ENCODE data around the gene RNPEPL1. TPM values are rescaled to one million over a fixed set of nuclear protein-coding genes. Genes with fewer than 3 reads are reported as not detected.

RNPEPL1 gene
- total RNA-seq, 1 donor from 2014 or later, result 89.5 TPM

DNA sequence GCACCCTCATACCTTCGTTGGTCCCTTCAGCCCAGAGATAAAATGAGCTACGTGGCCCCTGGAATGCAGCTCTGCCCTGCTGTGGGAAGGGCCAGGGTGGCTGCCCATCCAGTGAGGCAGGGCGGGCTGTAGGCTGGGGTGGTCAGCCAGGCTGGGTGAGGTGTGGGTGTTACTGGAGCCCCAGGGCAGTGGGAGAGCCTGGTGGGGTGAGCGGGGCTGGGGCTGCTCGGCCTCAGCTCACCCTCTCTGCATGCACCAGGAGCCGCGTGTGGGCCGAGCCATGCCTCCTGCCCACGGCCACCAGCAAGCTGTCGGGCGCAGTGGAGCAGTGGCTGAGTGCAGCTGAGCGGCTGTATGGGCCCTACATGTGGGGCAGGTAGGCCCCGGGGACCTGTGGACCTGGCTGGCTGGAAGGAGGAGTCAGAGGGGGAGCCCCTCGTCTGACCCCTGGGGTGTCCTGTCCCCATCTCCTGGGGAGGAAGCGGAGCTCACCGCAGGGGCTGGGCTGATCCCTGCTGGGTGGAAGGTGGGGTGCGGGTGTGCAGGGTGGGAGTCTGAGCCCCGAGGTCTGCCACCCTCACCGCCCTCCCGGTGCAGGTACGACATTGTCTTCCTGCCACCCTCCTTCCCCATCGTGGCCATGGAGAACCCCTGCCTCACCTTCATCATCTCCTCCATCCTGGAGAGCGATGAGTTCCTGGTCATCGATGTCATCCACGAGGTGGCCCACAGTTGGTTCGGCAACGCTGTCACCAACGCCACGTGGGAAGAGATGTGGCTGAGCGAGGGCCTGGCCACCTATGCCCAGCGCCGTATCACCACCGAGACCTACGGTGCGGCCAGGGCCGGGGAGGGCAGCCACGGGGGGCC is 5.5 kb downstream of the RNPEPL1 start:
- no peak for ATAC-seq (ENCODE audit: poor library complexity)
- intact Hi-C loops (cut with DNase I), result no loop called here
- DNase-seq, result peak; percentile 43

DNA sequence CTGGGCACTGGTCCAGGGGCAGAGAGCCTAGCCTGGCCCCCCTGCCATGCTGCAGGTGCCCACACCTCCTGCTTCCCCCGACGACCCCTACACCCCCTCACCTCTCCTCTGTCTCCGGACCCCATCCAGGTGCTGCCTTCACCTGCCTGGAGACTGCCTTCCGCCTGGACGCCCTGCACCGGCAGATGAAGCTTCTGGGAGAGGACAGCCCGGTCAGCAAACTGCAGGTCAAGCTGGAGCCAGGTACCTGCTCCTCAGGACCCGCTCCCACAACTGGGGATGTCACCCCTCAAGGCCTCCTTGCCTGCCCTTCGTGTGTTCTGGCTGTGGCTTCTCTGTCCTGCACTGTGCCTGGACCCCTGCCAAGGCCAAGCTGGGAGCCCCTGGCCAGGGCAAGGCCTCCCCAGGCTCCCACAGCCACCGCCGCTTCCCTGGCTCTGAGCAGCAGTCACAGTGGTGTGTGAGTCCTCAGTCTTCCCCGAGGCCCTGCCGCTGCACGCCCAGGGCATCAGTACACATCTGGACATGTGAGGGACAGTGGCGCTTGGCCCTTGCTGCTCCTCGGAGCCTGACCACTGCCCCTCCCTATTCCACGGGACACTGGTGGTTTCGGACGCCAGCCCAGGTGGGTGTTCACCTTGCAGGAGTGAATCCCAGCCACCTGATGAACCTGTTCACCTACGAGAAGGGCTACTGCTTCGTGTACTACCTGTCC is 6.3 kb downstream of the RNPEPL1 start:
- ATAC-seq (ENCODE audit: poor library complexity) (no peak), DNase-seq (peak; percentile 46)
- intact Hi-C loops (cut with DNase I), result no loop called here

DNA sequence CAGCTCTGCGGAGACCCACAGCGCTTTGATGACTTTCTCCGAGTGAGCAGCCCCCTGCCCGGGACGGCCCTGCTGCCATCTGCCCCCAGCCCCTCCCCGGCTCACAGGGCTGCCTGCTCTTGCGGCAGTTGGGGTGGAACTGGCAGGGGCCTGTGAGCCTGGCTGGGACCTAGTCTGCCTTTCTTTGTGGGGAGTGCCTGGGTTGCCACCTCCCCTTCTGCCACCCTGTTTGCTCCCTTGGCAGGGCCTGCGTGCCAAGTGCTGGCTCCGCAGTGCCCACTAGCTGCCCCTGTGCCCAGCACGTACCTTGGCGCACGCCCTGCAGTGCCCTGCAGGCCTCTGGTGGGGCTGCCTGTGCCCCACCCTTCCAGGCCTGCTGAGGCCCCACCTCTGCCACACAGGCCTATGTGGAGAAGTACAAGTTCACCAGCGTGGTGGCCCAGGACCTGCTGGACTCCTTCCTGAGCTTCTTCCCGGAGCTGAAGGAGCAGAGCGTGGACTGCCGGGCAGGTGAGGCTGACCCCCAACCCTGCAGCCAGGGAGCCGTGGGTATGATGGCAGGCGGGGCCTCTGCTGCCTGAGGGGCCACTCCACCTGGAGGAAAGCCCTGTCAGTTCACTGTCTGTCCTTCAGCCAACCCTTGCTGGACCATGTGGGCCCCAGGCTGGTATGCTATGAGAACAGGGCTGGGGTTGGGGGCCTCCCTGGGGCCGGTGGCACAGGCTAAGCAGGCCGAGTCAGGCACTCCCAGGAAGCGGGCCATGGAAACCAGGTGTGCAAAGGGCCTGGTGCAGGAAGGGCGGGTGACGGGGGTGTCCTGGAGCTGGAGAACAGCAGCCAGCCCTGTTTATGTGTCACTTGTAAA is 7.0 kb downstream of the RNPEPL1 start:
- DNase-seq, result peak; percentile 22
- ATAC-seq (ENCODE audit: poor library complexity), result no peak
- intact Hi-C loops (cut with DNase I), result no loop called here

DNA sequence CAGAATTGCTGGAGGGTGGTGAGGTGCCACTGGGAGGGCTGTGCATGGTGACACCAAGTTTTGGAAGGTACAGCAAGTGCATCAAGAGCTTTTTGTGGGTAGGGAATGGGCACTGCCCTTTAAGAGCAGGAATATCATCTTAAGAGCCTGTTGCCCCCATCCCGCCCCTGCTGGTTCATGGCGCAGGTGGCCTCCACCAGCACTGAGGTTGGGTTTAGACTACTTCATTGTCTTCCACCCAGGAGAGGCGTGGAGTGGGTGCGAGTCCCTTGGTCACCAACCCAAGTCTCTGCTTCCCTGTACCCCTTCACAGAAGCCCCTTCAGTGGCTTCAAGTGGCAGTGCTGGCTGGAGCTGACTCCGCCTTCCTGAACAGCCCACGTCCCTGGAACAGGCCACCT is 7.8 kb downstream of the RNPEPL1 start:
- intact Hi-C loops (cut with DNase I), result no loop called here
- DNase-seq (no peak), ATAC-seq (ENCODE audit: poor library complexity) (no peak)

DNA sequence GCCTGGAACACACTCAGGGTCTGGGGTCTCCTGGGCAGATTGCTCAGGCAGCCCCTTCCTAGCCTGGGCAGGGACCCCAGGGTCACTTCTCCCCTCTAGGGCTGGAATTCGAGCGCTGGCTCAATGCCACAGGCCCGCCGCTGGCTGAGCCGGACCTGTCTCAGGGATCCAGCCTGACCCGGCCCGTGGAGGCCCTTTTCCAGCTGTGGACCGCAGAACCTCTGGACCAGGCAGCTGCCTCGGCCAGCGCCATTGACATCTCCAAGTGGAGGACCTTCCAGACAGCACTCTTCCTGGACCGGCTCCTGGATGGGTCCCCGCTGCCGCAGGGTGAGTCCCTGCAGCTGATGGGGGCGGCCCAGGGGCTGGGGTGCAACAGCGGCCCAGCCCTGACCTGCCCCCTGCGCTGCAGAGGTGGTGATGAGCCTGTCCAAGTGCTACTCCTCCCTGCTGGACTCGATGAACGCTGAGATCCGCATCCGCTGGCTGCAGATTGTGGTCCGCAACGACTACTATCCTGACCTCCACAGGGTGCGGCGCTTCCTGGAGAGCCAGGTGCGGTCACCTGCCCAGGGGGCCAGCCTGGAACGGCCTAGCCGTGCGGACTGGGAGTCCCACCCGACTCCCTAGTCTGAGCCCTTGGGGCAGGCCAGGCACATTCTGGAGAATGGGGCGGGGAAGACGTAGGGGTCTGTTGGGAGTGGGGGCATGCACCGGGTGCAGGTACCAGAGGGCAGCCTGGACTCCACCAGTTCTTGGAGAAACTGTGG is 8.3 kb downstream of the RNPEPL1 start:
- ATAC-seq (ENCODE audit: poor library complexity) (no peak), DNase-seq (peak; percentile 40)
- intact Hi-C loops (cut with DNase I), result no loop called here

DNA sequence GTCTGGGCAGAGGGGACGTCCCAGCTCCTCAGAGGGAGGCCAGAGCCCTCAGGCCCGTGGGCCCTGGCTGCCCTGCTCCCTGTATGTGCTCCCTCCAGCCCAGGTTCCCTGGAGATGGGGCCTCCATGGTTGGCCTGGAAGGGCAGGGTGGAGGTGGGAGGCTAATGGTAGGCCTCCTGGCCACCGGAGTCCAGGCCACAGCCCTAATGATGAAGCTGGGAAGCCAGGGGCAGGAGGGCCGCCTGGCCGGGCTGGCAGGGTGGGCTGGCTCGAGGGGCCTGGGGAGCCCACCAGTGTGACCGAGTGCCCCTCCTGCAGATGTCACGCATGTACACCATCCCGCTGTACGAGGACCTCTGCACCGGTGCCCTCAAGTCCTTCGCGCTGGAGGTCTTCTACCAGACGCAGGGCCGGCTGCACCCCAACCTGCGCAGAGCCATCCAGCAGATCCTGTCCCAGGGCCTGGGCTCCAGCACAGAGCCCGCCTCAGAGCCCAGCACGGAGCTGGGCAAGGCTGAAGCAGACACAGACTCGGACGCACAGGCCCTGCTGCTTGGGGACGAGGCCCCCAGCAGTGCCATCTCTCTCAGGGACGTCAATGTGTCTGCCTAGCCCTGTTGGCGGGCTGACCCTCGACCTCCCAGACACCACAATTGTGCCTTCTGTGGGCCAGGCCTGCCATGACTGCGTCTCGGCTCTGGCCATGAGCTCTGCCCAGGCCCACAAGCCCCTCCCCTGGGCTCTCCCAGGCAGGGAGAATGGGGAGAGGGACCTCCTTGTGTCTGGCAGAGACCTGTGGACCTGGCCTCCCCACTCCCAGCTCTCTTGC is 9.2 kb downstream of the RNPEPL1 start:
- intact Hi-C loops (cut with DNase I), result no loop called here
- DNase-seq (no peak), ATAC-seq (ENCODE audit: poor library complexity) (no peak)

DNA sequence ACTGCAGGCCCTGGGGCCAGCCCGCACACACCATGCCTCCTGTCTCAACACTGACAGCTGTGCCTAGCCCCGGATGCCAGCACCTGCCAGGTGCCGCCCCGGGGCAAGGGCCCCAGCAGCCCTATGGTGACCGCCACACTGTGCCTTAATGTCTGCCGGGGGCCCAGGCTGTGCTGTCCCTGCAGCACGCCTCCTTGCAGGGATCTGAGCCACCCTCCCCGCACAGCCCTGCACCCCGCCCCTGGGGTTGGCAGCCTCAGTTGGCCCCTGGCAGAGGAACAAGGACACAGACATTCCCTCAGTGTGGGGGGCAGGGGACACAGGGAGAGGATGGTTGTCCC is 9.8 kb downstream of the RNPEPL1 start:
- ATAC-seq (ENCODE audit: poor library complexity) (peak; percentile 12), DNase-seq (no peak)
- intact Hi-C loops (cut with DNase I), result no loop called here

DNA sequence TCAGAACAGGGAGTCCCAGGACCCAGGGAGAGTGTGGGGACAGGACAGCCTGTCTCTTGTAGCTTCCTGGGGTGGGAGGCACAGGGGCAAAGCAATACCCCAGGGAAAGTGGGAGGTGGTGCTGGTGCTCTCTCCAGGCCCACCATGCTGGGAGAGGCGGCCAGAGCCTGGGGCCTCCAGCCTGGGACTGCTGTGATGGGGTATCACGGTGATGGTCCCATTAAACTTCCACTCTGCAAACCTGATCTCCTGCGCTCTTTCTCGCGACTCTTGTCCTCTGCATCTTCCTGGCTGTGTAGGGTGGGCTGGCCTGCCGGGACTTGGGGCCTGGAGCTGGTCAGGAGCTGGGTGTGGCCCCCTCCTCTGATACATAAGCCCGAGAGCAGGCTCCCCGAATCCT is 10.2 kb downstream of the RNPEPL1 start:
- ATAC-seq (ENCODE audit: poor library complexity) (peak; percentile 1), DNase-seq (no peak)
- intact Hi-C loops (cut with DNase I), result no loop called here

DNA sequence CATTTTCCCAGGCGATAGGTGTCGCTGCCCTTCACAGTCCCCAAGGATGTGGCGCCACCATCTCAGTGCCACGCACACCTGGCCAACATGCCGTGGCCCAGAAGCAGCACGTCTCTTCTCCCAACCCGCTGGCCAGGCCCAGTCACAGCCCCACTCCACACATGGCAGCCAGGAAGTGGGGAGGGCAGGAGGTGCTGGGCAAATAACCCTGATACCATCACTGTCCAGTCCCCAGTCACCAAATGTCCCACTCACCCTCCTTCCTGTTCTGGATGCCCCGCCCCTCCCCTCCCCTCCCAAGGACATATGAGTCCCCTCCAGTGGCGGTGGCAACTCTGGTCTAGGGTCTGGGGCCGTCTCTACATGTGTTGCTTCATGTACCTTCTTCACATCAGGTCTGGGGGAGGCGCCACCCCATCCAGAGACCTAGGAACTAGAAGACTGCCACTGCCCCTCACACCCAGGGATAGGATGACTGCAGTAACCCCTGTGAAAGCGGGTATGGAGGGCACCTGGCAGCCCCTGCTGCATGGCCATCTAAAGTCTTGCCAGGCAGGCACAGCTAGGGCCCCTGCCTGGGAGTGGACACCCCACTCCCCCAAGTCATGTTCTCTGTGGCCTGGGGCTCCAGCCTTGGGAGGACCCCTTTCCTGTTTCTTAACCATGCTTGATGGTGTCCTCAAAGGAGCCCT is 10.9 kb downstream of the RNPEPL1 start:
- DNase-seq (no peak), ATAC-seq (ENCODE audit: poor library complexity) (peak; percentile 3)

DNA sequence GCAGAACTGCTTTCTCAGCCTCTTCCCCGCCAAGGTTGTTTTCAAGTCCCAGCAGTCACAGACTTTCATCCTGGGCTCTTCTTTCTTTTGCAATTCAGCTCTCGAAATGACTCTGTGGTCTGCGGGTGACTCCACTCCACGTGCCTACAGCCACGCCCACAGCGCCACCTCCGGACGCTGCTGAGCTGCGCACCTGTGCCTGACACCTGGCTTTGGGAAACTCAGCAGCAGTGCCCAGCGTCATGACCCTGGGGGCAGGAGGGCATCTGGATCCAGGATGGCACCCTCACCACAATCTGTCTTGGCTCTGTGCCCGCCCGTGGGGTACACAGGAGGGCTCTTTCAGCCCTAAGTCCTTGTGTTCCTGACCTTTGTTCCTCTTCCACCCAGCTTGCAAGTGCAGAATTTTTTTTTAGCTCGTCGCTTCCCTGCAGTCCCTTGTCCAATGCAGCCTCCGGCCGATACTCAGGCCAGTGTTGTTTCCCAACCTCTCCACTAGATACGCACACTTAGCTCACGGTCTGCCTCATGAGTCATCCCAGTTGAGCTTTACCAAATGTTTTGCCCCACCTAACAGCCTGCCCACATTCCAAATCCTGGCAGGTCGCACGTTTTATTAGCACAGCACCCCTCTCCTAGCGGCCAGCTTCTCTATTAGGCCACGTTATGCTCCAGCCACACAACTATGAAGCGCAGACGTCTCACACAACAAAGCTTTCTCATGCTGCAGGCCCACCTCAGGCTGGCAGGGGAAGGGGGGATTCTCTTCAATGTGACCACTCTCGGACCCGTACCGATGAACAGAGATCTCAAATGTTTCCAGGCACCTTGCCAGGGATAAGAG is 11.7 kb downstream of the RNPEPL1 start:
- peak; percentile 74 for DNase-seq
- peak; percentile 76 for ATAC-seq (ENCODE audit: poor library complexity)
- intact Hi-C loops (cut with DNase I), result no loop called here

More for the DNA sequence above, 10.9 kb downstream of the RNPEPL1 start:
- intact Hi-C loops (cut with DNase I), result no loop called here

DNA sequence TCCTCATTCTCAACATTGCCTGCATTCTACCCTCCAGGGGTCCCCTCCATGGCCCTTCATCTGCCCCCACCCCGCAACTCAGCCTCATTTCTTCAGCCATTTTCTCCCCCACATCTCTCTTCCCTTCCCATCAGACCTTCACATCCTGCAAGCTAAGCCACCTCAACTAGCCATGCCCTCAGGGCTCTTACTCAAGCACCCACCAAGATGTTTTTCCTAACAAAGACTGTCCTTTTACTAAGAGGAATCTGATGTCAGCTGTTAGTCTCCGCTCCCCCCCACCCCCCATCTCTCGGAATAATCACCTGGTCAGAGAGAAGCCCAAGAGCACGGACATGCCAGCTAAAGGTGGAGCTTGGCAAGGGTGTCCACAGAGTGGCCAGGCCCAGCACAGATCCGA is 13.5 kb downstream of the RNPEPL1 start:
- no peak for DNase-seq
- intact Hi-C loops (cut with DNase I), result no loop called here

DNA sequence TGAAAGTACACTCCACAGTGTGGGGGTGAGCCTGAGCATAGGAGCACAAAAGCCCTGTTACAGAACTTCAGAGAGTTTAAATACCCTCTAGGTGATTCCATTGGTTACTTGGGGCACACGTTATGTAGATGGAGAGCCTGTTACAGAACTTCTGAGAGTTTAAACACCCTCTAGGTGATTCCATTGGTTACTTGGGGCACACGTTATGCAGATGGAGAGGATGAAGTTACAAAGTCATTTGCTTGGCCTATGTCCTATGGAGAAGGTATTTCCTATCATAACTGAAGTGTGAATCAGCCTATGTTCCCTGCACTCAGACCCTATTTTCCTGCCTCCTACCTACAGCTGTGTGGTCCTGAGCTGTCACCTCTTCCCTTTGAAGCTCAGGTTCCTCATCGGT is 14.5 kb downstream of the RNPEPL1 start:
- ATAC-seq (ENCODE audit: poor library complexity) (no peak), DNase-seq (no peak)
- intact Hi-C loops (cut with DNase I), result no loop called here

More for the DNA sequence above, 13.5 kb downstream of the RNPEPL1 start:
- ATAC-seq (ENCODE audit: poor library complexity), result no peak

DNA sequence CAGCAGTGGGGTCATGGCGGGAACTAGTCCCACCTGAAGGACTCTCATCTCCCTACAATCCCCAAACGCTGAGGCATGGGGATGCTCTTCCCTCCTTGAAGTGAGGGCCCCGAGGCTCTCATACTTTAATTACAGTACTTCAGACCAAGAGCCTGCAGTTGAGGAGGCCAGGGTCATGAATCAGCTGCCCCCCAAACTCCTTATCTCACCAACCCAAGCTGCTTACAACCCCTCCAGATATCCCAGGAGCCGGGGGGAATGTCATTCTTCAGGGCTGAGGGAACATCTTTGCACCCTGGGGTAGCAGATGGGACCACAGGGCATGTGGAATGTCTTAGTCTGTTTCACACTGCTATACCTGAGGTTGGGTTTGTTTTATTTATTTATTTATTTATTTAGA is 15.5 kb downstream of the RNPEPL1 start:
- no peak for ATAC-seq (ENCODE audit: poor library complexity)
- DNase-seq, result no peak
- intact Hi-C loops (cut with DNase I), result no loop called here

DNA sequence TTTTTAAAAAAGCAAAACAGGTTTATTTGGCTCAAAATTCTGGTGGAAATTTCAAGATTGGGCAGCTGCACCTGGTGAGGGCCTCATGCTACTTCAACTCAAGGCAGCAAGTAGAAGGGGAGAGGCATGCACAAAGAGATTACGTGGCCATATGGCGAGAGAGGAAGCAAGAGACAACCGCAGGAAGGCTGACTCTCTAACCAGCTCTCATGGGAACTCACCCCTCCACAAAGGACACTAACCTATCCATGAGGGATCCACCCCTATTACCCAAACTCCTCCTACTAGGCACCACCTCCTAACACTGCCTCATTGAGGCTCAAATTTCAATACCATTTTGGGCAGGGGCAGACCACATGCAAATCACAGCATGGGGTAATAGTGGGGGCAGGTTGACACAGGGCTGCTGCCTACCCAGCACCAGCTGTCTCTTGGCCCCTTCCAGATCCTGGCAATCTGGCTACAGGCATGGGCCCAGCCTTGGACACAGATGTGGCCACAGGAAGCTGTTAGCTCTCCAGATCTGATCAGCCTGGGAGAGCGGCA is 16.3 kb downstream of the RNPEPL1 start:
- DNase-seq, result peak; percentile 27
- intact Hi-C loops (cut with DNase I), result no loop called here
- ATAC-seq (ENCODE audit: poor library complexity), result no peak

DNA sequence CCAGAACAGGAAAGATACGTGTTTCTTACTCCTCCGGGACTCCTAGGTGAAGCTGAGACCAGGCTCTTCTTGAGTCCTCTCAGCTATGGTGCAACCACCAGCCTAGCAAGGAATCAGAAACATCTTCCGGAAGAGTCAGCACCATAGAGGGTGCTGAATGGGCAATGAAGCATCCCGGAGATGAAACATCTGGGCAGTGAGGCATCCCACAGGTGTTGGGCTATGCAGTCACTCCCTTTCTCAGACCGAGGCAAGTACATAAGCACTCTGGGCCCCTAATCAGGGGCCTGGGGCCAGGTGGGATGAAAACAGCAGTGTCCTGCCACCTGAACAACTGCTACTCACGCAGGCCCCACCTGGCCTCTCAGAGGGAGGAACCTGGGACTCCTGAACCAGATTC is 16.8 kb downstream of the RNPEPL1 start:
- DNase-seq (peak; percentile 24), ATAC-seq (ENCODE audit: poor library complexity) (no peak)
- intact Hi-C loops (cut with DNase I), result no loop called here

DNA sequence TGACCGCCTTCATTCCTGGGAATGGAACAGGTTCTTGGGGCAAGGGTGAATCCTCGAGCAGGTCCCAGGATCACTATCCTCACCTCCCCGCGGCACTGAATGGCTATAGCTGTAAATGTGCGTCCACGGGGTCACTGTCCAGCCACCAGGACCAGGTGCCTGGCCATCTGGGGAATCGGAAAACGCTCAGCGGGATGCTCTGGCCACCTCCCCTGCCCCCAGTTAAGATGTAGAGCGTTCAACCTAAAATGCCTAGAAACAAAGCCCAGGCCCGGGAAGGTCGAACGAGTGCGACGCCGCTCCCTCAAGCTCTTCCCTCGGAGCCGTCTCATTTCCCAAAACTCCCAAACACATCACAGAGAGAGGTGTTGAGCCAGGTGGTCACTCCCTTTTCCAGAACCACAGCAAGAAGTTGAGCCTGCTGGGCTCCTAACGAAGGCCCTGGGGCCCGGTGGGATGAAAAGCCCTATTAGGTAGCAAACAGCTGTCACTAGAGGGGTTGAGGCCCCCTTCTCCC is 17.5 kb downstream of the RNPEPL1 start:
- DNase-seq, result peak; percentile 33
- ATAC-seq (ENCODE audit: poor library complexity), result no peak

More for the DNA sequence above, 17.5 kb downstream of the RNPEPL1 start:
- intact Hi-C loops (cut with DNase I), result no loop called here
